Activated CD8-positive, alpha-beta memory T cell treated with anti-CD3 and anti-CD28 coated beads, Interleukin-2, amount 50 U/mL, for 4 hours (primary cell): ENCODE results near the gene SLC5A4.
"Not testable (repeated sequence)": the region's sequence is repeated elsewhere in the genome, so short reads cannot be mapped to it uniquely, and the experiment has no call there.

ENCODE experiments used
- DNase-seq: peaks from one replicate; pipeline ENCODE4 v3.0.0-alpha.2; 2020

The SLC5A4 gene

DNA sequence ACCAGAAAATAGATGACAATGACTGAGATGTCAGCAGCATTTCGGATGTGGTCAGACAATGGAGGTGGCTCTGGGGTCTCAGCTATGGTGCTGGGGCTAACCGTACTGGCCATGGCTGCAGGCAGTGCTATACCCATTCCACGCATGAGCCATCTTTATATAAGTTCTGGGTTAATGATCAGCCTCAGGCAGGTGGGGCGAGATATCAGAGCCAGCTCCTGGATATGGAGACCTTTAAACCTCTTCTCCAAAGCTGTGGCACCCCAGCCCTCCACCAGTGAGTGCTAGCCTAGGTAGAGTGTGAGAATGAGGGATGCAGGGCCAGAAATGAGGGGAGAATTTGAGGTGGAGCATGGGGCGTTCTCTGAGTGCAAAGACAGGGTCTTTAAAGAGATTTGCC, at the start of gene SLC5A4:
Gene SLC5A4, minus strand, starts transcription at position 131 of the 400 bp plus-strand sequence. Its CDS starts 18 bp downstream, at position 113.
- DNase-seq, result no peak

DNA sequence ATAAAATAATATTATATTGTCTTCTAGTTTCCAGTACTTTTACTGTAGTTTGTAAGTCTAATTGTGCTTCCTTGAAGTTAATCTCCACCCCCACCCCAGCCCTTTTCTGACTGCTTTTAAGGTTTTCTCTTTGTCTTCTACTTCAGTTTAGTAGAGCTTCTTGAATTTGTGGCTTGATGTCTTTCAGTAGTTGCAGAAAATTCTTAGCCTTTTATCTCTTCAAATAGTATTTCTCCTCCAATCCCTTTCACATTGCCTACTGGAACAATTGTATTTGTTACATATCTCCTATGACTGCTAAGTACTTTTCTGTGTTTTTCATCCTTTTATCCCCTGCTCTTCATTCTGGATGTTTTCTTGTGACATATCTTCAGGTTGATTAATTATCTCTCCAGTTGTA, 38.8 kb upstream of the SLC5A4 start:
- not testable (repeated sequence) for DNase-seq

DNA sequence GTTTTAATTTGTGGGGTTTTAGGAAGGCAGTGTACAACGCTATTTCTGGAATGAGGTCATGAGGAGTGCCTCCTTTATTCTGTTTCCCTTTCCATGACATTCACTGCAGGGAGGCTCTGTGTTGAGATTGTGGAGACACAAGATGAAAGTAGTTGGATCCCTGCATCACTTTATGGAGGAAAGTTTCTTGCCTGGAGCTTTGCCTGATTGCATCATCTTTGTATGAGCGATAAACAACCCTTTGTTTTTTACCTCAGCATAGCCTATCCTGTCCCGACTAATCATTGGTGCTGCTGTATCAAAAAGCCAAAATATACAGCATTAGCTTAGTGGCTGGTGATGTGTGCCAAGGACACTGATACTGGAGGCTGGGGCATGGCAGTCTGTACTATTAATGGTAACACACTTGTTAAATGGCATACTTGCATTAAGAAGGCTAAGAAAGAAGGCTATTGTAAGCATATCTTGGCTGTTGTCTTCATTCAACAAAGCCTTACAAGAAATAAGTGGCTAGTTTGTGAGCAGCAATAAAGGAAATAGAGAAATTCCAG, 31.2 kb upstream of the SLC5A4 start:
- DNase-seq, result no peak

DNA sequence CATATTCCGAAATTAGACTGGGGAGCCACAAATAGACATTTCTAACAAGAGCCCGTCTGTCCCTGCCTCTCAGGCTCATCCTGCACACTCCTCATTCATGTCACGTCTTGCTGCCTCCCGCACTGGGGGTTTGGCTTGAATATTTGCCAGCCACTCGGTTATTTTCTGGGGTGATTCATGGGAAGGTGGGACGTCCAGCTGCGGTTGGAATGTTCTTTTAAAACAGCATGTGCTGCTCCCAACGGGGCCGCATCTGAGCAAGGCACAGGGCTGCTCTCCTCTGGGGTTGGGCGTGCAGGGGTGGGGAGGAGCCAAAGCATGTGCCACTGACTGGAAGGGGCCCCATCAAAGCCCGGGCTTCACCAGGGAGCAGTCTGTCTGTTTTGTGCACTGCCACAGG, 25.9 kb upstream of the SLC5A4 start:
- DNase-seq, result no peak

DNA sequence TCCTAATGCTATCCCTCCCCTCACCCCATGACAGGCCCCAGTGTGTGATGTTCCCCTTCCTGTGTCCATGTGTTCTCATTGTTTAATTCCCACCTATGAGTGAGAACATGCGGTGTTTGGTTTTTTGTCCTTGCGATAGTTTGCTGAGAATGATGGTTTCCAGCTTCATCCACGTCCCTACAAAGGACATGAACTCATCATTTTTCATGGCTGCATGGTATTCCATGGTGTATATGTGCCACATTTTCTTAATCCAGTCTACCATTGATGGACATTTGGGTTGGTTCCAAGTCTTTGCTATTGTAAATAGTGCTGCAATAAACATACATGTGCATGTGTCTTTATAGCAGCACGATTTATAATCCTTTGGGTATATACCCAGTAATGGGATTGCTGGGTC, 20.2 kb upstream of the SLC5A4 start:
- not testable (repeated sequence) for DNase-seq

DNA sequence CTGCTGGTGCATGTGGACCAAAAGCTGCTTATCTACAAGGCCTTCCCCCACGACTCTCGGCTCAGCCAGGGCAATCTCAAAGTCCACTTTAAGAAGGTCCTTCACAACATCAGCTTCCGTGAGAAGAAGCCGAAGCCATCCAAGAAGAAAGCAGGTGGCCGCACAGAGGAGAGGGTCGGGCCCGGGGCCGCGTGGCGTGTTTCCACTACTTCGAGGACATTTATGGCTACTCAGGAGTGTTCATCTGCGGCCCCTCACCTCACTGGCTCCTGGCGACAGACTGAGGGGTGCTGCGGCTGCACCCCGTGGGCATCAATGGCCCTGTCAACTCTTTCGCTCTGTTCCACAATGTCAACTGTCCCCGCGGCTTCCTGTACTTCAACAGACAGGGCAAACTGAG, 16.2 kb upstream of the SLC5A4 start:
- DNase-seq, result no peak

DNA sequence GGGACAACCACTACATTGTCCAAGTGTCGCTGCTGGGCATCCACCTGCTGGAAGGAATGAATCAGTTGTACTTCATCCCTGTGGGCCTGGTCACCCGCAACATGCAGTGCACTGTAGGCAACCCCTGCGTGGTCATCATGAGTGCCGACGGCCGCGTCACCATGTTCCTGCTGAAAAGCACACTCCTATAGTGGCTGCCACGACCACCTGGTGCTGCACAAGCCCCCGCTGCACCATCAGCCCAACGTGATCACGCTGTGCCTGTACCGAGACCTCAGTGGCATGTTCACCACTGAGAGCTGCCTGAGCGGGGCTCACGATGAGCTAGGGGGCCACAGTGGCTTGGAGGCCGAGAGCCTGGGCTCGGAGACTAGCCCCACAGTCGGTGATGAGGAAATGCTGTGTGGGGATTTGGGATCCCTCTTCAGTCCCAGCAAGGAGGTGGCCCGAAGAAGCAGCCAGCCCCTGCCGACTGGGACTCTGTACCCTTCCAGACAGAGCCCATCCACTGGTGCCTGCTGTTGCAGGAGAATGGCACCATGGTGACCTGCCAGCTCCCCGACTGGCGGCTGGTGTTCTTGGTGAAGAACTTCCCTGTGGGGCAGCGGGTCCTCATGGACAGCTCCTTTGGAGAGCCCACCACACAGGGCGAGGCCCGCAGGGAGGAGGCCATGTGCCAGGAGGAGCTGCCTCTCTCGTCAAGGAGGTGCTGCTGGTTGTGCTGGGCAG, 15.7 kb upstream of the SLC5A4 start:
- no peak for DNase-seq

DNA sequence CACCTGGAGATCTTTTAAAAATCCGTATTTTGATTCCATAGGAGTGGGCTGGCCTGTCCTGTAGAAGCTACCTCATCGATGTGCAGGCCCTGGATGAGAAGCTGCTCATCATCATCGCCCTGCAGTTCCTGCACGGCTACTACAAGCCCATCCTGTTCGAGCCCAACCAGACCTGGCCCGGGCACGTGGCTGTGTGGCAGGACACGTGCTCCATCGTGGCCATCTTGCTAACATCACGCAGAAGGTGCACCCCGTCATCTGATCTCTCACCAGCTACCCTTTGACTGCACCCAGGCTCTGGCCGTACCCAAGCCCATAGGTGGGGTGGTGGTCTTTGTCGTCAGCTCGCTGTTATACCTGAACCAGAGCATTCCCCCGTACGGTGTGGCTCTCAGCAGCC, 14.2 kb upstream of the SLC5A4 start:
- DNase-seq, result no peak

DNA sequence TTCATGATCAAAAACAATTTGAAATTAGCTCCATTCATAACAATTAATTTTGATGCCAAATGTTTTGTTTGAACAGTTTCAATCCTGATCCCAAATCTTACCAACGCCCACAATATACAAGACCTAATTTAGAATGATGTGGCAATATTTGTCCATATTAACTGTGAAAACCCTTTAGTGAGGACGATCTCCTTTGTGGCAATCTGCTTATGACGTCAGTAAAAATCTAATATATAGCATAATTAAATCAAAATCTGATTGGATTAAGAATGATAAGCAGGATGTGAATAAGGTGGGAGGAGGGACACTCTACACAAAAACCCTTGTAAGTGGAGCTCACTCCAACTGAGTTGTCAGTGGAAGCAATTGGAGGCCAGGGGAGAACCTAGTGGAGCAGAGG, 11.9 kb upstream of the SLC5A4 start:
- no peak for DNase-seq

DNA sequence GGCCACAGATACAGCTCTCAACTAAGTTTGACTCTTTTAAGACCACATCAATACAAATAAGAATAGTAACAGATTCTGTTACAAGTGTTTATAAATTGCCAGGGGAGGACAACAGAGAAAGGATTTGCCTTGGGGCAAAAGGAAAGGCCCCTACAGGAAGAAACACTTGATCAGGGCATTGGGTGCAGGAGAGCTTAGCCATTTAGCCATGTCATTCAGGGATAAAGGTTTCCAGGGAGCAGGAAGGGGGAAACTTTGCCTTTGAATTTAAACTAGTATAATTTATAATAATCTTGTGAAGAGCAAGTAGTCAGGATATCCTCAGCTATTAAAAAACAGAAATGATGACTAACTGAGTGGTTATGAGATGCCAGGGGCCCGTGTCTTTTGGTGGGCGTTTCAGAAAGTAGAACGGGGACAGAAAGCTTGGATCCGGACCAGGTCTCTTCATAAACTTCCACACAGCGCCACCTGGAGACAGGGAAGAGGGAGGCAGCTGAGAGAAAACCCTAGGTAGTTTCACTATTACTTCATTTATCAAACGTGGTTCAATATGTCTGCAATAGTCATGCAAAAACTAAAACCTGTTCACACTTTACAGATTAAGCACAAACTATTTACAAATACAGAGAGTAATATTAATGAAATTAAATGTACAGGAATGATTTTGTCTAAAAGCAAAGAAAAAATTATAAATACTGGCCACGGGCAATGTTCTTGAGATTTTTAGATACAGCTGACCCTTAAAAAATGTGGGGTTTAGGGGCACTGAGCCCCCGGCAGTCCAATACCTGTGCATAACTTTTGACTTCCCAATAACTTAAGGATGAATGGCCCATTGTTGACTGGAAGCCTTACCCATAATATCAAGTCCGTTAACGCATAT, 11.0 kb upstream of the SLC5A4 start:
- DNase-seq, result peak; percentile 63

DNA sequence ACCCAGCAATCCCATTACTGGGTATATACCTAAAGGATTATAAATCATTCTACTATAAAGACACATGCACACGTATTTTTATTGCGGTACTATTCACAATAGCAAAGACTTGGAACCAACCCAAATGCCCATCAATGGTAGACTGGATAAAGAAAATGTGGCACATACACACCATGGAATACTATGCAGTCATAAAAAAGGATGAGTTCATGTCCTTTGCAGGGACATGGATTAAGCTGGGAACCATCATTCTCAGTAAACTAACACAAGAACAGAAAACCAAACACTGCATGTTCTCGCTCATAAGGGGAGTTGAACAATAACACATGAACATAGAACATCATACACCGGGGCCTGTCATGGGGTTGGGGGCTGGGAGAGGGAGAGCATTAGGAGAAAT, 8.5 kb upstream of the SLC5A4 start:
- DNase-seq, result not testable (repeated sequence)

DNA sequence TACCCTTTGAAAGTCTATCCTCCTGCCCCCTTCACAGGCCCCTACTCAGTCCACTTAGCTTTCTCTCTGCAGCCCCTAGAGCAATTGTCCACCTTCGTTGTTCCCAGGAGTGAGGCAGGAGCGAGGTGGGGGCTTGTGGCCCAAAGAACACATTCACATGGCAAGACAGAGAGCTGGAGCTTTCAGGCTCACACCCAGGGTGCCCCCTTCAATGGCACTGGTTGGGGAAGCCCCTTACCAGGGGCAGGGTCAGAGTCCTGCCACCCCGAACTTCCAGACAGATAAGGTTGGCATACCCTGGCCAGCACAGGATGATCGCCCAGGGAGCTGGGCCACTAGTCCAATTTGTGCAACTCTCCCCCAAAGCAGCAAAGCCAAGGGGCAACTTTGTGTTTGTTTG, 6.2 kb upstream of the SLC5A4 start:
- no peak for DNase-seq

DNA sequence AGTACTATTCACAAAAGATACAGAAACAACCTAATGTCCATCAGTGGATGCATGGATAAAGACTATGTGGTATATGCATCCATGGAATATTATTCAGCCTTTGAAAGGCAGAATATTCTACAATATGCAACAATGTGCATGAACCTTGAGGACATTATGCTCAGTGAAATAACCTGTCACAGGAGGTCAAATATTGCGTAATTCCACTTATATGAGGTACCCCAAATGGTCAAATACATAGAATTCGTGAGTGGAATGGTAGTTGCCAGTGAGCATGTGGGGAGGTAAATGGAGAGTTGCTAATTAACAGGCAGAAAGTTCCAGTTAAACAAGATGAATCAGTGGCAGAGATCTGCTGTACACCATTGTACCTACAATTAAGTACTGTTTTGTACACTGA, 3.6 kb upstream of the SLC5A4 start:
- DNase-seq, result no peak

DNA sequence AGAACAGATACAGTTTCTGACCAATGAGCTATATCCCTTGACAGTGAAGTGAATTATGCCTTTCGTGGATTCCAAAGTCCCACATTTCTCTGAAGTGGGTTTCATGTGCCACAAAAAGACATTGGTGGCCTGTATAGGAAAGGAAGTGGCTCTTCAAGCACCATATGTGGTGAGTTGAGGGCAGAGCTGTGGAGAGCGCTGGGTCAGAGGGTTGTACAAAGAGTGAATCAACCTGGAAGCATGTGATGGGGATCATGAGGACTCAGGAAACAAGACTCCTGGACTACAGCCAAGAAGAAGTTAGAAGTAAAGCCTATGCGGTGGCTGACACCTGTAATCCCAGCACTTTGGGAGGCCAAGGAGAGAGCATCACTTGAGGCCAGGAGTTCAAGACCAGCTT, 579 bp upstream of the SLC5A4 start:
- DNase-seq, result no peak

DNA sequence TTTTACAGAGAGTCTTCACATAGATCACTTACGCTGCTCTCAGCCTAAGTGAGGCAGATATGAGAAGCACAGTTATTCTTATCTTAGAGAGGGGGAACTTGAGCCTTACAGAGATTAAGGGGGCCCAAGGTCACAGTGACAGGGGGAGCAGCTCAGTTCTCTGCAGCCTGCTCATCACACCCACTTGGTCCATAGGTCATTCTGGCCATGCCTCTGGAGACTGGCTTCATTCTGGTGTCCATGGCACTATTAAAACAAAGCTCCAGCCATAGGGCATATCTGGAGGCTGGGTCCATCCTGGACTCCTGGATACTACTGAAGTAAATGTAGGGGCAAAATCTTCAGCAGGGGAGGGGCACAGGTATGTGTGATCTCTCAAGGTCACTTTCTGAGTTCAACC, 5.9 kb downstream of the SLC5A4 start:
- DNase-seq, result no peak

DNA sequence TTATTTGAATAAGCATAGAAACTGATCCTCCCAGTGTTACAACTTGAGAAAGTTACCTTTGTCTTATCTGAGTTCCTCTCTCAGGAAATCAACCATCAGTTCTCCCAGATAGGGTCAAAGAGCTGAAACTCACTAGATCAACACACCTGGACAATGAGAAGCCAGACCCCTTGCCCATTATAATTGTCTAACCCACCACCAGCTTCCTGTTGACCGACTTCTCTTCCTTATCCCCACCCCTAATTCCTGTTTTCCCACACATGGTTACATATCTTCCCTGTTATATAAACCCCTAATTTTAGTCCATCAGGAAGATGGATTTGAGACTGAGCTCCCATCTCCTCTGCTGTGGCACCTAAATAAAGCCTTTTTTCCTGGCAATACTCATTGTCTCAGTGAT, 6.9 kb downstream of the SLC5A4 start:
- DNase-seq, result no peak

DNA sequence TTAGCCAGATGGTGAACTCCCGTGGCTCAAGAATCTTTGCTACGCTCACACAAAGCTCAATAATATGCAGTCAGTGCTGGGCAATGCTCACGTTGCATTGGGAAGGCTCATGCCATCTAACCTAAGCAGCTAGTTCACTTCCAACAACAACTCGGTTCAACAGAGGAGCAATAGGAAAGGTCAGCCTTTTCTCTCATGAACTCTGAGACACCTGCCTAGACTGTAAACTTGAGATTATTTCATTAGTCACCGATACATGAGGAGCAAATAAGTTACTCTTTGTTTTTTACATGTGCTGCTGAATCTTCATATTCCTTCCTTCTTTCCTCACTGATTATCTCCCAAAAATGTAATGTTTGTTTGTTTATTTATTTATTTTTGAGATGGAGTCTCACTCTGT, 9.0 kb downstream of the SLC5A4 start:
- no peak for DNase-seq

DNA sequence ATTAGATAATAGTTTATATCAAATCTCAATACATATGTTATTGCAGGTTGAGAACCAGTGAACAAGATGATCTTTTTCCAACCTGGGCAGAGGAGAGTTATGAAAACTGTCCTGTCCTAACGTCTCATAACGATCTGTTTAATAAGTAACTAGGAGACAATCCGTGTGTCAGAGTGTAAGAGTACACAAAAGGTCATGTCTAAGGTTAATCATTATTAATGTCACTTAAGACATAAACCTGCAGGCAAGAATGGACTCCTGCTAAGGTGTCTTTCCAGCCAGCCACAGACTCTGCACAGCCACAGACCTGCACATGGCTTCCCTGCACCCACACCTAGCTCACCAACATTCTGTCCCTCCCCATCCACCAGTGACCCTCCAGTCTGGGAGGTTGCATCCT, 10.1 kb downstream of the SLC5A4 start:
- no peak for DNase-seq

DNA sequence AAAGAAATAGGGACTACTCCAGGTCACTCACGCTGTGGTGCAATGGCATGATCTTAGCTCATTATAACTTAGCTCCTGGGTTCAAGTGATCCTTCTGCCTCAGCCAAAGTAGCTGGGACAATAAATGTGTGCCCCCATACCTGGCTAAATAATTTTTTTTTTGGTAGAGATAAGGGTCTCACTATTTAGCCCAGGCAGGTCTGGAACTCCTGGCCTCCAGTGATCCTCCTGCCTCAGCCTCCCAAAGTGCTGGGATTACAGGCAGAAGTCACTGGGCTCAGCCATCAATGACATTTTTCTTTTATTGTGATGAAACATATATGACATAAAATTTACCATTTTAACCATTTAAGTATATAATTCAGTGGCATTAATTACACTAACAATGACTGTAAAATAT, 10.6 kb downstream of the SLC5A4 start:
- no peak for DNase-seq

DNA sequence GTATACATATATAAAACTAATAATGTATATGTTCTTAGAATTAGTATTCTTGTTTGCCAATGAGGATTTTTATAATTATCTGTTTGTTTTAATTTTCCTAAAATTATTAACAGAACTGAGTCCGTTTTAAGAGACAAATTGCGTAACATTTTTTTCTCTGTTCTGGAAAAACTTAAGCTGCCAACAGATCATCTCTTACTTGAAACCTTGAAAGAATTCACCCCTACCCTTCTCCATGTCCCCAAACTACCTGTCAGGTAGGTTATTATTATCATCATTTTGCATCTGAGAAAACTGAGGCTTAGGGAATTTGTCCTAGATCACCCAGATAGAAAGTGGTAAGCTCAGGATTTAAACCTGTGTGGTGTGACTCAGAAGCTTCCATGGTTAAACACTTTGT, 14.7 kb downstream of the SLC5A4 start:
- DNase-seq, result no peak

DNA sequence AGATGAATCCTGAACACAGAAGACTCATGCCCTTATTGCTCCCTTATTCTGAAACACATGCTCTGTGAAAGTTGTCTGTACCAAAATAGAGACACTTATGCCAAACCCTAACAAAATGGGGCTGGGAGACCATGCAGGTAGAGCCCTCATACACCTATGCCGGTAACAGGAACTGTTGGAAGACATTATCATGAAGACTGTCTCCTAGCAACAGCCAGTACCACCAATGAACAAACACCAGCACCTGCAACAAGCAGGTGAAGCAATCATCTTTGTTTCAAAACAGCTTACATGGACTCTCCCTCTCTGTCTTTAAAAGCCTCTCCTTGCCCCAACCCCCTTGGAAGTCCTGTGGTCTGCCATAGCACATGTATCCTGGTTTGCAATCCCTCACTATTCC, 17.2 kb downstream of the SLC5A4 start:
- DNase-seq, result no peak

DNA sequence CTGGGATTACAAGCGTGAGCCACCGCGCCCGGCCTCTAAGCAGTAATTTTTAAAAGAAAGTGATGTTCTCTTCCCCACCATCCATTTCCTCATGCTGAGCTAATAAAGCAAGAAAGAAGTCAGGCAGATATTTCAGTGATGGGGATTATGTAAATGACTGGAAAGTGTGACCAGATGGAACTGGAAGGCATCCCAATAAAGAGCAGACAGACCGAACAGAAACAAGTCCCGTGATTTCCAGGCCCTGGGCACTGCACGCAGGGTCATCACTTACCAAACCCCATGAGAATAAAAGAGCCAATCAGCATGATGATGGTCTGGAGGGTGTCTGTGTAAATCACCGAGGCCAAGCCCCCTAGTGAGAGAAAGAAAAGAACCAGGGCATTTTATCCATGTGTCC, 18.2 kb downstream of the SLC5A4 start:
- DNase-seq, result no peak

DNA sequence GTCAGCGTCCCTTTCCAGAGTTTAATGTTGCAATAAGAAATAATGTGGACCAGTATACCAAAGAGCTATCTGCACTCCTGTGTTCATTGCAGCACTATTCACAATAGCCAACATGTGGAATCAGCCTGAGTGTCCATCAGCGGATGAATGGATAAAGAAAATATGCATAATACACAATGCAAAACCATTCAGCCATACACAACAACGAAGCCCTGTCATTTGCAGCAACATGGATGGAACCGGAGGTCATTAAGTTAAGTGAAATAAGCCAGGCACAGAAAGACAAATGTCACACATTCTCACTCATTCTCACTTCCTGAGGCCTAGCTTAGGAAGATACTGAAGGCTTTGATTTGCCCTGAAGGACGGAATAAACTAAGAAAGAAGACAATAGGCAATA, 22.1 kb downstream of the SLC5A4 start:
- no peak for DNase-seq

DNA sequence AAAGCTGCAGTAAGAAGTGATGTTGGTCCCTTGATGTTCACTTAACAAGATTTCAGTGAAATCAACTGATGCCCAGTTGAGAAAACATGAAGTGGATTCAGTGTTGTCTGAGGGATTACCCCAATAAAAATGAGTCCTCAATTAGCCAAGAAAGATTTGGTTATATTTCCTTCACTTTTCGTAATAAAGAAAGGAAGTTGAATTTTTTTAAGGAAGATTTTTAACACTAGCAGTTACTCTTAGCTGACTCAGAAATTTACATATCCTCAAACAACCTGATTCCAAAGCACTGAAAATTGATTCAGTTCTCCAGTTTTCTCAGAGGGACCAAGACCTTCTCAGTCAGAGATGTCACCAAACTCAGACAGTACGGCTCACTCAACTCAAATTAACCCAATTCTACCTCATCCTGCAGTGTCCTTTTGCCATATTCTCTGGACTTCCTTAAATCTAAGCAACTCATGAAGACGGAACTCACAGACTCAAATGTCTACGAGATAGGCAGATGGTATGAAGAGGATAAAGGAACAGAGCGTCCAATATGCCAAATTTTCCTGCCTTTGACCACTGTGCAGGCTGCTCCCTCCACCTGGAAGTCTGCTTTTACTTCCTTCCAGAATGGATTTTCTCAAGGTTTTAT, 22.8 kb downstream of the SLC5A4 start:
- DNase-seq, result no peak
